Lower leg skin (tissue), 3 donors: Measurements from ENCODE around the gene GALNT2.

ENCODE experiments used
- POLR2A ChIP-seq, 2 donors: fragments of 450-650 bp; IDR thresholded peaks; one replicate each; pipeline ENCODE4 v1.6.1; 2016 to 2017; ENCODE audit warnings: antibody characterized with exemption in 2 of 2, mild to moderate bottlenecking in 1 of 2, moderate library complexity in 1 of 2
- TF ChIP-seq, protein P1 (sequence below), 3 donors: fragments of 450-650 bp; IDR thresholded peaks; one replicate each; pipeline ENCODE4 v1.5.1; 2016; ENCODE audit warnings: antibody characterized with exemption in 3 of 3, mild to moderate bottlenecking in 3 of 3, moderate library complexity in 2 of 3

DNA sequence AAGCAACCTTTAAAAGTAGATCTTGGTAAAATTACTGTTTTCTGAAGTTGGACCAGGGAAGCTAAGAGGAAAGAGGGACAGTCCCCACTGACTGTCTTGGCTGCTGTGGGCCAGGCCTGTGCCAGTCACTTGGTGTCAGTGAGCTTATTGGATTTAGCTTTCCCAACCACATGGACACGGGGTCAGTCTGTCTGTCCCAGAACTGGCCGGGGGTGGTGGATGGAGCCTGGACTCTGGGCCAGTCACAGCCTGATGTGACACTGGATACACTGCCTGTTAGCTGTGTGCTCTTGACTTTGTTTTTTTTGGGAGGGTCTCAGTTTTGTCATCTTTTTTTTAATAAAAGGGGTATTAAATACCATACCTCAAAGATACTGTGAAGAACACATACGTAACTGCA, 96.7 kb downstream of the GALNT2 start:
- TF ChIP-seq, protein P1, sequence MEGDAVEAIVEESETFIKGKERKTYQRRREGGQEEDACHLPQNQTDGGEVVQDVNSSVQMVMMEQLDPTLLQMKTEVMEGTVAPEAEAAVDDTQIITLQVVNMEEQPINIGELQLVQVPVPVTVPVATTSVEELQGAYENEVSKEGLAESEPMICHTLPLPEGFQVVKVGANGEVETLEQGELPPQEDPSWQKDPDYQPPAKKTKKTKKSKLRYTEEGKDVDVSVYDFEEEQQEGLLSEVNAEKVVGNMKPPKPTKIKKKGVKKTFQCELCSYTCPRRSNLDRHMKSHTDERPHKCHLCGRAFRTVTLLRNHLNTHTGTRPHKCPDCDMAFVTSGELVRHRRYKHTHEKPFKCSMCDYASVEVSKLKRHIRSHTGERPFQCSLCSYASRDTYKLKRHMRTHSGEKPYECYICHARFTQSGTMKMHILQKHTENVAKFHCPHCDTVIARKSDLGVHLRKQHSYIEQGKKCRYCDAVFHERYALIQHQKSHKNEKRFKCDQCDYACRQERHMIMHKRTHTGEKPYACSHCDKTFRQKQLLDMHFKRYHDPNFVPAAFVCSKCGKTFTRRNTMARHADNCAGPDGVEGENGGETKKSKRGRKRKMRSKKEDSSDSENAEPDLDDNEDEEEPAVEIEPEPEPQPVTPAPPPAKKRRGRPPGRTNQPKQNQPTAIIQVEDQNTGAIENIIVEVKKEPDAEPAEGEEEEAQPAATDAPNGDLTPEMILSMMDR (IDR thresholded peaks at IDR 0.05): no peak
- no peak for TF ChIP-seq POLR2A (IDR thresholded peaks at IDR 0.05)
